ENCODE measurements around the gene ETV1. TPM values are rescaled to one million over a fixed set of nuclear protein-coding genes. Genes with fewer than 3 reads are reported as not detected.

The ETV1 gene
- total RNA-seq, 1 experiment from 2014 or later = 23.3 TPM

DNA sequence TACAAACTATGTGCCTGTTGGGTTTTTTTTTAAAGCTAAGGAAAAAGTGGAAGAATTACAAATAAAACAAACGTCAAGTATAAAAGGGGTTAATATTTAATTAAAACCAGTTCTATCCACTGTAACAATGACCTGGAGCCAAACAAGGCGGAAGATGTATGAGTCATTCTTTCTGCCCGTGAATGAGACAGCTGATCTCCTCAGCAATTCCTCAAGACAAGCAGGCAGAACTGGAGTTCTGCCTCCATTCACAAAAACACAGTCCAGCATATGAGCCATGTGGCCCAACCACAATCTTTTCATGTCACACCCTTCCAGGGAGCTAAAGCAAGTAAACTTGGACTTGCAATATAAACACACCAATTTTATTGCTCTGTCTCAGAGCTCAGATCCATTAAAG, 8.4 kb downstream of the ETV1 start:
- no peaks in the 10 kb centered on the region for H3K9me3 ChIP-seq (ENCODE audit: control insufficient read depth in 1 of 2, insufficient read depth in 1 of 2, low read depth in 1 of 2, low read length in 2 of 2)
- no peaks in the 10 kb centered on the region for H3K36me3 ChIP-seq (ENCODE audit: control insufficient read depth in 1 of 2, insufficient read depth in 2 of 2, low read length in 2 of 2)
- peak overlapping the region in 1 of 2 experiments; percentile 29; a peak in 2 of 4 replicates for H3K4me3 ChIP-seq (replicated peaks in 1 of 2; ENCODE audit: low read depth in 1 of 2, low read length in 2 of 2)
- intact Hi-C loops (cut with micrococcal nuclease) = no loop called here
- BruUV-seq (replicated peaks) = no TSS peak
- H3K4me2 ChIP-seq (ENCODE audit: low read length) = peak overlapping the region; percentile 72
- peak overlapping the region; percentile 93 for H2AFZ ChIP-seq (ENCODE audit: low read depth, low read length, poor library complexity, severe bottlenecking)
- RAD21 ChIA-PET (ENCODE audit: low non-redundant PET in 1 of 2, low total read pairs in 2 of 2, uncharacterized antibody in 2 of 2, unreplicated experiment in 2 of 2) = interaction anchor here in 1 of 2 experiments (1.5 kb wide), 1 partner anchor 61 kb away, joined by 3 read pairs; no protein-coding TSS in a partner anchor
- peaks cover 23 to 26% of the 10 kb centered on the region in 2 experiments for H3K4me1 ChIP-seq (ENCODE audit: control insufficient read depth in 1 of 2, insufficient read depth in 2 of 2, low read length in 2 of 2)
- ATAC-seq = peak; percentile 95
- no peaks in the 10 kb centered on the region for H3K9me2 ChIP-seq (ENCODE audit: insufficient read depth)
- CTCF ChIA-PET = interaction anchor here (0.8 kb wide), 1 partner anchor 12 kb away, joined by 3 read pairs; no protein-coding TSS in a partner anchor
- H3K27me3 ChIP-seq (ENCODE audit: insufficient read depth, low read length) = no peaks in the 10 kb centered on the region
- POLR2A ChIA-PET = interaction anchor here (1.2 kb wide), 1 partner anchor 8 kb away, joined by 3 read pairs; the partner anchor contains the start of gene ETV1
- peak; percentile 86 for DNase-seq (ENCODE audit: low read depth, low spot score)
- H3K9ac ChIP-seq (ENCODE audit: low read length) = peak overlapping the region; percentile 37
- no peaks in the 10 kb centered on the region for H3K79me2 ChIP-seq (ENCODE audit: insufficient read depth, low read length)
- H4K20me1 ChIP-seq (ENCODE audit: insufficient read depth) = no peaks in the 10 kb centered on the region
- peak overlapping the region; percentile 21; the same call in 1 of the 2 replicates for H3K27ac ChIP-seq (ENCODE audit: low read depth, low read length)
- TF ChIP-seq MAX (IDR thresholded peaks at IDR 0.05) = peak; percentile 85
- TF ChIP-seq, protein P1, sequence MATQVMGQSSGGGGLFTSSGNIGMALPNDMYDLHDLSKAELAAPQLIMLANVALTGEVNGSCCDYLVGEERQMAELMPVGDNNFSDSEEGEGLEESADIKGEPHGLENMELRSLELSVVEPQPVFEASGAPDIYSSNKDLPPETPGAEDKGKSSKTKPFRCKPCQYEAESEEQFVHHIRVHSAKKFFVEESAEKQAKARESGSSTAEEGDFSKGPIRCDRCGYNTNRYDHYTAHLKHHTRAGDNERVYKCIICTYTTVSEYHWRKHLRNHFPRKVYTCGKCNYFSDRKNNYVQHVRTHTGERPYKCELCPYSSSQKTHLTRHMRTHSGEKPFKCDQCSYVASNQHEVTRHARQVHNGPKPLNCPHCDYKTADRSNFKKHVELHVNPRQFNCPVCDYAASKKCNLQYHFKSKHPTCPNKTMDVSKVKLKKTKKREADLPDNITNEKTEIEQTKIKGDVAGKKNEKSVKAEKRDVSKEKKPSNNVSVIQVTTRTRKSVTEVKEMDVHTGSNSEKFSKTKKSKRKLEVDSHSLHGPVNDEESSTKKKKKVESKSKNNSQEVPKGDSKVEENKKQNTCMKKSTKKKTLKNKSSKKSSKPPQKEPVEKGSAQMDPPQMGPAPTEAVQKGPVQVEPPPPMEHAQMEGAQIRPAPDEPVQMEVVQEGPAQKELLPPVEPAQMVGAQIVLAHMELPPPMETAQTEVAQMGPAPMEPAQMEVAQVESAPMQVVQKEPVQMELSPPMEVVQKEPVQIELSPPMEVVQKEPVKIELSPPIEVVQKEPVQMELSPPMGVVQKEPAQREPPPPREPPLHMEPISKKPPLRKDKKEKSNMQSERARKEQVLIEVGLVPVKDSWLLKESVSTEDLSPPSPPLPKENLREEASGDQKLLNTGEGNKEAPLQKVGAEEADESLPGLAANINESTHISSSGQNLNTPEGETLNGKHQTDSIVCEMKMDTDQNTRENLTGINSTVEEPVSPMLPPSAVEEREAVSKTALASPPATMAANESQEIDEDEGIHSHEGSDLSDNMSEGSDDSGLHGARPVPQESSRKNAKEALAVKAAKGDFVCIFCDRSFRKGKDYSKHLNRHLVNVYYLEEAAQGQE (IDR thresholded peaks at IDR 0.05; ENCODE audit: low read depth) = no peak
- no peak for TF ChIP-seq ZNF274 (IDR thresholded peaks at IDR 0.05; ENCODE audit: low read depth, low read length)
- TF ChIP-seq CBX3 (IDR thresholded peaks at IDR 0.05; ENCODE audit: low read depth) = peak; percentile 95
- peak; percentile 32 for TF ChIP-seq YY1 (IDR thresholded peaks at IDR 0.05; ENCODE audit: extremely low read depth, insufficient replicate concordance, low read depth, low read length)
- TF ChIP-seq FOSL1 (IDR thresholded peaks at IDR 0.05; ENCODE audit: low read depth) = peak; percentile 94
- TF ChIP-seq, protein P2, sequence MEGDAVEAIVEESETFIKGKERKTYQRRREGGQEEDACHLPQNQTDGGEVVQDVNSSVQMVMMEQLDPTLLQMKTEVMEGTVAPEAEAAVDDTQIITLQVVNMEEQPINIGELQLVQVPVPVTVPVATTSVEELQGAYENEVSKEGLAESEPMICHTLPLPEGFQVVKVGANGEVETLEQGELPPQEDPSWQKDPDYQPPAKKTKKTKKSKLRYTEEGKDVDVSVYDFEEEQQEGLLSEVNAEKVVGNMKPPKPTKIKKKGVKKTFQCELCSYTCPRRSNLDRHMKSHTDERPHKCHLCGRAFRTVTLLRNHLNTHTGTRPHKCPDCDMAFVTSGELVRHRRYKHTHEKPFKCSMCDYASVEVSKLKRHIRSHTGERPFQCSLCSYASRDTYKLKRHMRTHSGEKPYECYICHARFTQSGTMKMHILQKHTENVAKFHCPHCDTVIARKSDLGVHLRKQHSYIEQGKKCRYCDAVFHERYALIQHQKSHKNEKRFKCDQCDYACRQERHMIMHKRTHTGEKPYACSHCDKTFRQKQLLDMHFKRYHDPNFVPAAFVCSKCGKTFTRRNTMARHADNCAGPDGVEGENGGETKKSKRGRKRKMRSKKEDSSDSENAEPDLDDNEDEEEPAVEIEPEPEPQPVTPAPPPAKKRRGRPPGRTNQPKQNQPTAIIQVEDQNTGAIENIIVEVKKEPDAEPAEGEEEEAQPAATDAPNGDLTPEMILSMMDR (IDR thresholded peaks at IDR 0.05 in 2 of 3, conservative IDR thresholded peaks at IDR 0.05 in 1 of 3; ENCODE audit: borderline replicate concordance in 1 of 3, insufficient read depth in 1 of 3, low read depth in 2 of 3, low read length in 2 of 3) = no peak
- no peak for TF ChIP-seq EZH2 (IDR thresholded peaks at IDR 0.05)
- TF ChIP-seq JUND (IDR thresholded peaks at IDR 0.05) = peak; percentile 97
- TF ChIP-seq CEBPB (IDR thresholded peaks at IDR 0.05; ENCODE audit: low read depth) = peak; percentile 62; the same call in 1 of the 2 replicates
- TF ChIP-seq RAD21 (IDR thresholded peaks at IDR 0.05; ENCODE audit: low read depth) = peak; percentile 27
- no peak for TF ChIP-seq POLR2A (IDR thresholded peaks at IDR 0.05; ENCODE audit: borderline replicate concordance, extremely low read depth, insufficient read depth, insufficient read length)
- TF ChIP-seq ELF1 (IDR thresholded peaks at IDR 0.05; ENCODE audit: borderline replicate concordance, low read depth) = no peak; the same call in 1 of the 2 replicates
- TF ChIP-seq SIN3A (IDR thresholded peaks at IDR 0.05; ENCODE audit: low read depth) = peak; percentile 48; the same call in 1 of the 2 replicates
- TF ChIP-seq EGR1 (IDR thresholded peaks at IDR 0.05; ENCODE audit: low read depth) = peak; percentile 31; the same call in 1 of the 2 replicates
- TF ChIP-seq ZFX (IDR thresholded peaks at IDR 0.05) = no peak
- TF ChIP-seq ATF3 (IDR thresholded peaks at IDR 0.05) = peak; percentile 59
- TF ChIP-seq SRF (IDR thresholded peaks at IDR 0.05; ENCODE audit: low read depth) = peak; percentile 66
- peak; percentile 91 for TF ChIP-seq SP1 (IDR thresholded peaks at IDR 0.05; ENCODE audit: low read depth)
- TF ChIP-seq, protein P3, sequence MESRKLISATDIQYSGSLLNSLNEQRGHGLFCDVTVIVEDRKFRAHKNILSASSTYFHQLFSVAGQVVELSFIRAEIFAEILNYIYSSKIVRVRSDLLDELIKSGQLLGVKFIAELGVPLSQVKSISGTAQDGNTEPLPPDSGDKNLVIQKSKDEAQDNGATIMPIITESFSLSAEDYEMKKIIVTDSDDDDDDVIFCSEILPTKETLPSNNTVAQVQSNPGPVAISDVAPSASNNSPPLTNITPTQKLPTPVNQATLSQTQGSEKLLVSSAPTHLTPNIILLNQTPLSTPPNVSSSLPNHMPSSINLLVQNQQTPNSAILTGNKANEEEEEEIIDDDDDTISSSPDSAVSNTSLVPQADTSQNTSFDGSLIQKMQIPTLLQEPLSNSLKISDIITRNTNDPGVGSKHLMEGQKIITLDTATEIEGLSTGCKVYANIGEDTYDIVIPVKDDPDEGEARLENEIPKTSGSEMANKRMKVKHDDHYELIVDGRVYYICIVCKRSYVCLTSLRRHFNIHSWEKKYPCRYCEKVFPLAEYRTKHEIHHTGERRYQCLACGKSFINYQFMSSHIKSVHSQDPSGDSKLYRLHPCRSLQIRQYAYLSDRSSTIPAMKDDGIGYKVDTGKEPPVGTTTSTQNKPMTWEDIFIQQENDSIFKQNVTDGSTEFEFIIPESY (IDR thresholded peaks at IDR 0.05; ENCODE audit: extremely low read depth, insufficient replicate concordance, low read length) = peak; percentile 35
- TF ChIP-seq EZH2phosphoT487 (IDR thresholded peaks at IDR 0.05; ENCODE audit: borderline replicate concordance) = no peak
